Dermis blood vessel endothelial cell (primary cell): Measurements from ENCODE around the gene SOX8. TPM values are rescaled to one million over a fixed set of nuclear protein-coding genes. Genes with fewer than 3 reads are reported as not detected.

Source experiments
- DNase-seq: peaks from one replicate; pipeline ENCODE4 v3.0.0; 2010
- total RNA-seq: library from RNA; depleted of rRNA; stranded (reverse); fragments of >200 nt; gene quantifications from 2 replicates; pipeline ENCODE4 v1.2.3, GENCODE V29; 2014

SOX8 gene
- total RNA-seq, 1 donor from 2014 or later: 0.85 TPM

GRCh38 chr16:1027501-1027815, 45.9 kb downstream of the SOX8 start:
- DNase-seq: no peak

- no peak for DNase-seq
Measured at GRCh38 chr16:1028056-1028455, 46.5 kb downstream of the SOX8 start.

- no peak for DNase-seq
Measured at GRCh38 chr16:1028524-1029258, 47.1 kb downstream of the SOX8 start.

- no peak for DNase-seq
Measured at GRCh38 chr16:1029259-1029545, 47.6 kb downstream of the SOX8 start.

GRCh38 chr16:1030473-1030901, 48.9 kb downstream of the SOX8 start:
- DNase-seq: no peak

GRCh38 chr16:1031666-1032065, 50.1 kb downstream of the SOX8 start:
- DNase-seq: no peak

GRCh38 chr16:1032607-1033006, 51.0 kb downstream of the SOX8 start:
- no peak for DNase-seq

- no peak for DNase-seq
Measured at GRCh38 chr16:1033128-1033679, 51.6 kb downstream of the SOX8 start.

- no peak for DNase-seq
Measured at GRCh38 chr16:1034230-1035065, 52.9 kb downstream of the SOX8 start.

GRCh38 chr16:1035066-1035415, 53.5 kb downstream of the SOX8 start:
- DNase-seq: no peak

GRCh38 chr16:1036166-1036565, 54.6 kb downstream of the SOX8 start:
- DNase-seq: no peak

Other genes starting within 250 kb of the SOX8 start
- gene CIAO3, start 240.8 kb upstream of the SOX8 start, total RNA-seq: 34.6 and 42.4 TPM in 2 replicates
- 0.09 TPM in 1 of 2 replicates, not detected in the other for gene MSLN, start 221.0 kb upstream of the SOX8 start, total RNA-seq
- gene RPUSD1, start 193.4 kb upstream of the SOX8 start, total RNA-seq: 31.1 and 48.4 TPM in 2 replicates
- gene CHTF18, start 193.2 kb upstream of the SOX8 start, total RNA-seq: 20.1 and 23.8 TPM in 2 replicates
- not detected in 2 replicates for gene GNG13, start 181.0 kb upstream of the SOX8 start, total RNA-seq
- 14.2 and 14.6 TPM in 2 replicates for gene LMF1, start 10.8 kb upstream of the SOX8 start, total RNA-seq
- 0.17 and 1.1 TPM in 2 replicates for gene SSTR5, start 91.0 kb downstream of the SOX8 start, total RNA-seq
- not detected in 2 replicates for gene C1QTNF8, start 114.5 kb downstream of the SOX8 start, total RNA-seq
- 0.05 and 0.17 TPM in 2 replicates for gene CACNA1H, start 171.3 kb downstream of the SOX8 start, total RNA-seq
- not detected in 2 replicates for gene TPSG1, start 243.5 kb downstream of the SOX8 start, total RNA-seq
- not detected in 2 replicates for gene TPSB2, start 248.4 kb downstream of the SOX8 start, total RNA-seq